GM10266 (cell line): ENCODE results near the gene NSL1.

Experiments used
- DNase-seq: peaks from one replicate; pipeline ENCODE4 v3.0.0; 2012; ENCODE audit errors: extremely low spot score
- CTCF ChIP-seq: IDR thresholded peaks from 2 replicates; pipeline ENCODE4 v1.5.1; 2012; ENCODE audit warnings: mild to moderate bottlenecking, low read depth; ENCODE audit not compliant: control insufficient read depth, insufficient read depth; ENCODE audit errors: missing control alignments

The NSL1 gene

GRCh38 chr1:212754193-212754592 is 37.4 kb downstream of the NSL1 start:
- no peak for TF ChIP-seq CTCF
- no peak for DNase-seq

- TF ChIP-seq CTCF, result no peak
- DNase-seq, result no peak
Observed at GRCh38 chr1:212753749-212754148, 37.8 kb downstream of the NSL1 start.

DNA sequence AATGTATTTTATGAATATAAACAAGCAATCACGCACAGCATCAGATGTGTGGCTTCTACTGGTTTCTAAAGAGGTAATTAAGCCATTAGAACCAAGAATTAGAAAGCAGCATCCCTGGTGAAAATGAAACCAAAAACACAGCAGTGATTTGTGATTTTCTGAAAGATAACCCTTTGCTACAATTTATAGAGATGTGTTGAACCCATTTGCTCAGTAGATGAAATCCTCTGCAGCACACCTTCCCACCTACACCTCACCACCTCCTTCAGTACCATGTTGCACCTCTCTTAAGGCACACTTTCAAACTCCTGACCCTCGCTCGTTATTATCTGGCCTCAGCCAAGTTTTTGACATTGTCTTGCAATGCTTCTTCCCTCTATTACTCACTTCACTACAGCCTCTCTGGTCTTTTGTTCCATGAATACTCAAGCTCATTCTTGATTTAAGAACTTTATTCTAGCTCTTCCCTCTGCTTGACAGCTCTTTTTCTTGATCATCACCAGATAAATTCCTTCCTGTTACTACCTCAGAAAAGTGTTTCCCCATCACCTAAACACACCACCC is 38.6 kb downstream of the NSL1 start:
- no peak for TF ChIP-seq CTCF
- no peak for DNase-seq

DNA sequence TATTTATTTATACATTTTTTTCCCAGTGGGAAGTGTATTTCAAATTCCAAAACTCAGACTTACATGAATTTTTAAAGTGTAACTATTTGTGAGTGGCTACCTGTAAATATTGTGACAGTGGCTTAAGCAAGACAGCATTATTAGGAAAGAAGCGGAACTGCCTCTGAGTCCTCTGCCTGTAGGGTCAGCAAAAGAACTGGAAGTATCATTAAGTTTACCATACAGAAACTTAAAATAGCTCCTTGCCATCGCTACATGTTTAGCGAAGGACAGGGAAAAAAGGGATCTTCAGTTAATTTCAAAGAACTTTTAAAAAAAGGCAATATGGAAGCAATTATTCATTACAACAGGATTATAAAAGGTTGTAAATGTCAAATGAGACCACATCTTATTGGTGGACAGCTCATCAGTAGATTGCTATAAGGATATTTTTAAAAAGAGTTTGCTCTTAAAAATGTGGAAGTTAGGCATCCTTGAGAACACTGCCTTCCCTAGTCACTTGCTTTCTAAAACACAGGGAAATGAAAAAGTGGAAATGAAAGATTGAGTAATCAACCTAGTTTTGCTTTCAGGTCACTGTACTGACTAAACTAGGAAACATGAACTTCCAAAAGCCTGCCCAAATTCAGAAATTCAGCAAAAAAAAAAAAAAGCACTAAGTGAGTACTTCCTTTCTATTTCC is 39.2 kb downstream of the NSL1 start:
- DNase-seq, result no peak
- TF ChIP-seq CTCF, result no peak

GRCh38 chr1:212749821-212750535 is 41.6 kb downstream of the NSL1 start:
- peak; percentile 43 for TF ChIP-seq CTCF
- peak; percentile 35 for DNase-seq

GRCh38 chr1:212746546-212746945 is 45.0 kb downstream of the NSL1 start:
- DNase-seq, result no peak
- no peak for TF ChIP-seq CTCF

DNA sequence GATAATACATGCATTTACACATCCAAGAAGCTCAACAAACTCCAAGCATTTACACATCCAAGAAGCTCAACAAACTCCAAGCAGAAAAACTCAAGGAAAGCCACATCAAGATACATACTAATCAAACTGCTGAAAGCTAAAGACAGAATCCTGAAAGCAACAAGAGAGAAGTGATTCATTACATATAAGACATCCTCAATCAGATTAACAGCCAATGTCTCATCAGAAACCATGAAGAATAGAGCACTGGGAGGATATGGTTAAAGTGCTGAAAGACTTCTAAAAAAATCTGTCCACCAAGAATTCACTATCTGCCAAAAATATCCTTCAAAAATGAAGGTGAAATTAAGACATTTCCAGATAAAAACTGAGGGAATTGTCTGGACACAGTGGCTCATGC is 46.3 kb downstream of the NSL1 start:
- TF ChIP-seq CTCF, result no peak
- DNase-seq, result no peak
